ENCODE measurements around the gene GNAT3.

Gene GNAT3

GRCh38 chr7:80420876-80421275, 91.0 kb downstream of the GNAT3 start:
- no peak for TF ChIP-seq CTCF (IDR thresholded peaks at IDR 0.05; ENCODE audit: low read depth, low read length, missing control alignments)
- DNase-seq (ENCODE audit: extremely low read depth, low read depth): no peak

GRCh38 chr7:80417211-80417793, 94.6 kb downstream of the GNAT3 start:
- TF ChIP-seq CTCF (IDR thresholded peaks at IDR 0.05; ENCODE audit: low read depth, low read length, missing control alignments): no peak
- DNase-seq (ENCODE audit: extremely low read depth, low read depth): no peak
- H3K4me3 ChIP-seq (replicated peaks; ENCODE audit: low read depth, low read length): no peak overlapping the region

More at GRCh38 chr7:80420876-80421275, 91.0 kb downstream of the GNAT3 start:
- no peak overlapping the region for H3K4me3 ChIP-seq (replicated peaks; ENCODE audit: low read depth, low read length)

GRCh38 chr7:80415522-80415921, 96.3 kb downstream of the GNAT3 start:
- no peak for TF ChIP-seq CTCF (IDR thresholded peaks at IDR 0.05; ENCODE audit: low read depth, low read length, missing control alignments)
- DNase-seq (ENCODE audit: extremely low read depth, low read depth): no peak
- no peak overlapping the region for H3K4me3 ChIP-seq (replicated peaks; ENCODE audit: low read depth, low read length)

GRCh38 chr7:80415114-80415513, 96.8 kb downstream of the GNAT3 start:
- no peak overlapping the region for H3K4me3 ChIP-seq (replicated peaks; ENCODE audit: low read depth, low read length)
- no peak for DNase-seq (ENCODE audit: extremely low read depth, low read depth)
- no peak for TF ChIP-seq CTCF (IDR thresholded peaks at IDR 0.05; ENCODE audit: low read depth, low read length, missing control alignments)

GRCh38 chr7:80414331-80414730, 97.5 kb downstream of the GNAT3 start:
- no peak for DNase-seq (ENCODE audit: extremely low read depth, low read depth)

GRCh38 chr7:80413383-80413945, 98.4 kb downstream of the GNAT3 start:
- no peak for TF ChIP-seq CTCF (IDR thresholded peaks at IDR 0.05; ENCODE audit: low read depth, low read length, missing control alignments)
- H3K4me3 ChIP-seq (replicated peaks; ENCODE audit: low read depth, low read length): no peak overlapping the region
- DNase-seq (ENCODE audit: extremely low read depth, low read depth): no peak

More at GRCh38 chr7:80414331-80414730, 97.5 kb downstream of the GNAT3 start:
- TF ChIP-seq CTCF (IDR thresholded peaks at IDR 0.05; ENCODE audit: low read depth, low read length, missing control alignments): no peak
- no peak overlapping the region for H3K4me3 ChIP-seq (replicated peaks; ENCODE audit: low read depth, low read length)

- no peak overlapping the region for H3K4me3 ChIP-seq (replicated peaks; ENCODE audit: low read depth, low read length)
- no peak for DNase-seq (ENCODE audit: extremely low read depth, low read depth)
Measured at GRCh38 chr7:80412842-80413241, 99.0 kb downstream of the GNAT3 start.

More at GRCh38 chr7:80412842-80413241, 99.0 kb downstream of the GNAT3 start:
- no peak for TF ChIP-seq CTCF (IDR thresholded peaks at IDR 0.05; ENCODE audit: low read depth, low read length, missing control alignments)

Measured in HFF-Myc (cell line).